ENCODE data around the gene PLEKHG1.

Gene PLEKHG1

DNA sequence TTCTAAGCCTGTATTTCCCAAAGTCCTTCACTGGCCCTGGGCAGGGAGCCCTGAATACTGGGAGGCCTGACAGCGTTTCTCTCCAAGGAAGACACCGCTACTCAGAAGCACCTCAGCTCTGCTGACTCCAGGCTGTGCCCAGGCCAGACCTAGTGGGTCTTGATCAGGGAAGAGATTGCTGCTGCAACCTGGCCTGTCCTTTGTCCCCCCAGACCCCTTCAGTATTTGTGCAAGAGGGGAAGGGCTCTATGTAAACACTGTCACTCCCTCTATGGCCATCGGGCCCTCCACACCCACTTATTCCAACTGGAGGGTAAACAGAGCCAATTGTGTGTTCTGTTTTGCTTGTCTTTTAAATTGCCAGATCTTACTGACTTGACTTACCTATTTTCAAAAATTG, 20.6 kb downstream of the PLEKHG1 start:
- no peak for DNase-seq (ENCODE audit: low spot score)

- DNase-seq (ENCODE audit: low spot score), result no peak
Measured at GRCh38 chr6:150620763-150621162, 21.1 kb downstream of the PLEKHG1 start.

- no peak for DNase-seq (ENCODE audit: low spot score)
Measured at GRCh38 chr6:150622476-150622875, 22.8 kb downstream of the PLEKHG1 start.

DNA sequence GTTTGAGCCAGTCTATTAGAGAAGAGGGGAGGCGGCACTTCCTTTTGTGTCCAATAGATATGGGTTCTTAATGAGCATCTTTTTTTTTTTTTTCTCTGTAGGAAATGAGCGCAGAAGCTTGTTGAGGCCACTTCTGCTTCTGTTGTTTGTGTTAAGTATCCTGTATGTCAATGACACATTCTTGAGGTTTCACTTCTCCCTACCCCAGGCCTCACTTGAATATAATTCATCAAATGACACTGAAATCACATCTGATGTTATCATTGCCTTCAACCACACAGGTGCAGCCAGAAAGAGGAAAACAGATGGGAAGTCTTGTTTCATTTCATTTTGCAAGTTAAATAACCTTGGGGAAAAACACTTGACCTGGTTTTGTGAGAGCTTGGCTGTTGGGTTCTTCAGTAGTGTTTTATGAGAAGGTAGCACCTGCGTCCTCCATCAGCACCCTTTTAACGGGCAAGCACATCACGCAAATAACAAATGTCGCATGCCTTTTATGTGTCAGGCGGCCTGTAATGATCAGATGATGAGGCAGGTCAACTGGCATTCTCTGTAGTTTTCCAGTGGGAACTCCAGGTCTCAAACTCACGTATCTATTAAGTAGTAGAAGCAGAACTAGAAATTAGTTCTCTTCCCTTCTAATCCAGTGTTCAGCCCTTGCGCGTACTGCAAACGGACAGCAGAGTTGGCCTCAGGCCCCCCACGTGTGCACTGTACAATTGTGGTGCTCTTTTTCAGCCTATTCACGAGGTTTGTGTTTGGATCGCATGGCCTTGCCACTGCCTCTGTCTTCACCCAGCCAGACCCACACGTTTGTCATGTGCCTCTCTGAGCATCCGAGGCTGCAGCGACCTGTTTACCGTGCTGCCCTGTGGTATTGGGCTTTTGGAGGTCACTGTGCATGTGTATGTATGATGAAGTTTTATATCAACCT, 23.5 kb downstream of the PLEKHG1 start:
- peak; percentile 83 for DNase-seq (ENCODE audit: low spot score)

DNA sequence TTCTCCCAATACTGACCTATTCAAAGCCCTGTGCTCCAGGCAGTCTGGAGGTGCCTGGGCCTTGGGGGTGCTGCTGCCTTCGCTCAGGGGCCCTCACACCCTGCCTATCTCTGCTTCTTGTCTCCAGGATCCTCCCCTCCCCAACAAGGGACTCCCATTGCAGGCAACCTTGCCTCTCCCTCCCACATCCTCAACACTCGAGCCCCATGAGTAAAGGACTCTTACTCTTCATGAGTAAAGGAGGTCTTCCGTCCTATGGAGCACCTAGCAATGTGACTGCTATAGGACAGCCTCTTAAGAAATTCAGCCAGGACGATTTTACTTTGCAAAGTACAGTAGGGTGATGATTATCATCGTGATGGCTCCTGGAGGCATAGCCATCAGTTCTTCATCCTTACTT, 24.5 kb downstream of the PLEKHG1 start:
- DNase-seq (ENCODE audit: low spot score), result no peak

- no peak for DNase-seq (ENCODE audit: low spot score)
Measured at GRCh38 chr6:150625927-150626326, 26.2 kb downstream of the PLEKHG1 start.

DNA sequence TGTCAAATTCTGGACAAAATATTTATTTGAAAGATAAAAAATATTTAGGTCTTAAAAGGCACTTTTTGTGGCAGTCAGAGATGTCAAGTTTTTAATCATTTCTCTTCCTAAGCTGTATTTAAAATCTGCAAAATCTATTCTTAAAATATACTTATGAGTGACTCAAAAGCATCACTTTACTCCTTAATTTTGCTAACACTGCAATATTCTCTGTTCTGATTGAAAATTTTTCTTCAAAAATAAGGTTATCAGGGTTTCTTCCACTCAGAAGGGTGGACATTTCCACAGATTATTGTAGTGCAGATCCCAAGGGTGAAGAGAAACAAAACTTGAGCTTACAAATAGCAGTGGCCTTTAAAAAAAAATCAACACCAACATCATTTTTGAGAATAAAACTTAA, 27.5 kb downstream of the PLEKHG1 start:
- no peak for DNase-seq (ENCODE audit: low spot score)

- no peak for DNase-seq (ENCODE audit: low spot score)
Measured at GRCh38 chr6:150627585-150628025, 27.9 kb downstream of the PLEKHG1 start.

GRCh38 chr6:150628908-150629307, 29.2 kb downstream of the PLEKHG1 start:
- no peak for DNase-seq (ENCODE audit: low spot score)

DNA sequence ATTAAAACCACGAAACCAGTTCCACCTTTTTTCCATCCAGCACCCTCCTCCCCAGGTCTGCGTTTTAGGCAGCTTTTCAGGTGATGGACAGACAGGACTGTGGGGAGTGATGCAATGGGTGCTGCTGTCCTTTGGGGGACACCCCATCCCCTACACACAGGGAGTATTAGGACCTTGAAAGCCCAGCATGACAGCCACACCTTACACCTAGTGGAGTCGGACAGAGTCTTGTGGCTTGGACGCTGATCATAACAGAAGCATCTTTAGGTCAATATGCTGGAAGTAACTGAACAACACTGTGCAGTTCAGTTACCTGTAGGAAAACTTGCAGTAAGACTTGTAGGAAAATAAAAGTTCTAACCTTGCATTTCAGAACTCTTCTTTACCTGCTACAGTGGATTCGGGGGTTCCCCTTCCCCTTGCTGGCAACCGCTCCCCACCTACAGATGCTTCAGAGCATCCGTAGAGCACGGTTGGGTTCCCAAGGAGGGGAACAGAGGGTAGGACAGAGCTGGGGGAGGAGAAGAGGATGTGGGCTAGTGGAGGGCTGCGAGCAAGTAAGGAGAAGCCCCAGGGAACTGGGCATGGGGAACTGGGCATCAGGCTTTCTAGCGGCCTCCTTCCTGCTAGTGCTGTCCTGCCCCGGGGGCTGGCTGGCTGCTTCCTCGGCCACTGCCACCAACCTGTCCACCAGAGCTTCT, 31.7 kb downstream of the PLEKHG1 start:
- peak; percentile 75 for DNase-seq (ENCODE audit: low spot score)

- DNase-seq (ENCODE audit: low spot score), result no peak
Measured at GRCh38 chr6:150631984-150632642, 32.4 kb downstream of the PLEKHG1 start.

DNA sequence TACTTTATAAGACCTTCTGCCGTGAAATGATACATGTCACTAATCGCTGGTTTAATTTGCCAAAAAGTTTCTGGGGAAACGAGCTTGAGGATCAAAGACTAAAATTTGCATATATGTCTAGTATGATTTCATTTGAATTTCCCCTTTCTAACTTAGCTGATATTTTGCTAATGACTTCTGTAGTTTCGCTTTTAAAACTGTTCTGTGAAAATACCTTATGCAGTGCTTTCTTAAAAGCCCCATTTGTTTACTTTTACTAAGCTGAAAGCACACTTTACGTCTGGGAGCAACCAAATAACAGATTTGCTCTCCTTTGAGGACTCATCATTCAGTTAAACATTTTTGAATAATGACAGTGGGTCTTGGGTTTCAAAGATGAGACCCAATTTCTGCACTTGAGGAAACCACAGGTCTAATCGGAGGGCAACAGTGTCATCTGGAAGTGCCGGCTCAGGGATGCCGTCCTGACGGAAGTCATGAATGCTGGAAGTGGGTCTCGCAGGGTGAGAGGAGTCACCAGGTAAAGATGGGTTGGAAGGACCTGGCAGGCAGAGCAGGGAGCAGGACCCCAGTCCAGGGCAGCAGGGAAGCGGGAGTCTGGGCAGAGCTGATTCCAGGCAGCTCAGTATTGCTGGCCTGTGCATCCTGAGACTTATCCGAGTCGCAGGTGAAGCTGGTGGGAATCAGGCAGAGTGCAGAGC, 33.2 kb downstream of the PLEKHG1 start:
- peak; percentile 68 for DNase-seq (ENCODE audit: low spot score)

DNA sequence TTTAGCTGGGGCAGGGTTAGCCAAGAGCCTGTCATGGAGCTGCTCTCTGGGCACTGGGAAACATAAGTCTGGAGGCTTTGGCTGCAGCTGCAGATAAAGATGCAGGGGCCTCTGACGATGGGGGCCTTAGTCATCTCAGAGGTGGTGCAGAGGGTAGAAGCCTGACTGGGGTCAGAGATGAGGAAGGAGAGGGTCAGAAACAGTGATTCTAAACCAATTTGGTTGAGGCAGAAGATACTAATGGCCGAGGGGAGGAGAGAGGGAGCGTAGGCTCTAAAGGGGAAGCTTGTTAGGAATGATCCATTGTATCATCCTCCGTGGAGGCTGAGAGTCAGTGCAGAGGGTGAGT, 33.8 kb downstream of the PLEKHG1 start:
- DNase-seq (ENCODE audit: low spot score), result peak; percentile 33

GRCh38 chr6:150634176-150634963, 34.7 kb downstream of the PLEKHG1 start:
- no peak for DNase-seq (ENCODE audit: low spot score)

- DNase-seq (ENCODE audit: low spot score), result no peak
Measured at GRCh38 chr6:150634964-150635292, 35.2 kb downstream of the PLEKHG1 start.

DNA sequence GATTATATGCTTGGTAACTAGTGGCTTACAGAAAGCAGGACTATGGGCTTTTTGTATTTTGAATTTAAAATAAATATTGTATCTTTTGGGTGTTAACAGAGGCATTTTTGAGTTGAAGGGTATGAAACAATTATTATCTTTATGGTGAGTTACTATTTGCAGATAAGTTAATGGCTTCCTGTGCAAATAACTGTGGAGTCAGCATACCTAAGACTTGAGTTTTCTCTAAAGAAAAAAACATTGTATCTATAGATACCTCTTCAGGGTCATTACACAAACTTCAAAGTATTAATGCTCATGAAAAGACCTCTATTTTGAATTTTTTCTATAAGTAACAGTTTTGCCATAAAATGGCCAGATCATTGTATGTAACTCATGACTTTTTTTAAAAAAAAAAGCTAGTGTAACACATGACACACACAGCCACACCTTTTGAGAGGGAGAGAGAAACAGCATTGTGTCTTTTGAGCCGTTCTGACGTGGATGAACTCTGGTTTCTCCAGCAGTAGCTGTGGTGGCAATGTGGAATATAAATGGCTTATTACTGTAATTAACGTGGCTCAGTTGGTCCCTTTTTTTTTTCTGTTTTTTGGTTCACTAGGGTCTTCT, 36.3 kb downstream of the PLEKHG1 start:
- no peak for DNase-seq (ENCODE audit: low spot score)

DNA sequence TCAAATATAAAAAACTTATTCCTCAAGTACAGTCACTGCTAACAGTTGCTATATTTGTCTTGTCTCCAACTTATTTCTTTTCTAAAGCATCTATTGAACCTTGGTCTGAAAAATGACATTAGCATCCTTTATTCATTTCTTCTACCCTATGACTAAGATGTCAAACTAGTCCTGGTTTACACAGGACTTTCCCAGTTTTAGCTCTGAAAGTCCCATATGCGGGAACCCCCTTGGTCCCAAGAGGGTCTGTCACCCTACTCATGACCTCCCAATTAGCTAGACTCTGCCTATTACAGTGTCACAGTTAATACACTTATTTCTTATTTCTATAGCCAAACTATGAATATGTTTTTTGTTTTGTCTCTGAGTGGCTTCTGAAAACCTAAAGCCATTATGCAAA, 37.1 kb downstream of the PLEKHG1 start:
- DNase-seq (ENCODE audit: low spot score), result no peak

DNA sequence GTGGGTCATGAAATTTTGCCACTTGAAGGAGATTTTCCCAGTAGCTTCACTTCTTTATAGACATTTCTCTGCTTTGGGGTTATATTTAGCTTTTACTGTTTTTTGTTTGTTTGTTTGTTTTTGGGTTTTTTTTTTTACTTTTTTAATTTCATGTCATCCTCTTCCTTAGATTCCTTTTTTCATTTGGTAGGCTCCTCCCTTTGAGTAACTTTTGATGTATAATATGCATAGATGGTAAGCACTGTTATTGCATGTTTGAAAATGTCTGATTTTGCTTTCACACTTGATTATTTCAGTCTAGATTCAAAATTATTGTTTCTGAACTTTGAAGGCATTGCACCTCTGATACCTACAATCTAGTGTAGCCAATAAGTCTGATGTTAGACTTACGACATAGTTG, 37.6 kb downstream of the PLEKHG1 start:
- DNase-seq (ENCODE audit: low spot score), result no peak

GRCh38 chr6:150638267-150638666, 38.6 kb downstream of the PLEKHG1 start:
- DNase-seq (ENCODE audit: low spot score), result no peak

DNA sequence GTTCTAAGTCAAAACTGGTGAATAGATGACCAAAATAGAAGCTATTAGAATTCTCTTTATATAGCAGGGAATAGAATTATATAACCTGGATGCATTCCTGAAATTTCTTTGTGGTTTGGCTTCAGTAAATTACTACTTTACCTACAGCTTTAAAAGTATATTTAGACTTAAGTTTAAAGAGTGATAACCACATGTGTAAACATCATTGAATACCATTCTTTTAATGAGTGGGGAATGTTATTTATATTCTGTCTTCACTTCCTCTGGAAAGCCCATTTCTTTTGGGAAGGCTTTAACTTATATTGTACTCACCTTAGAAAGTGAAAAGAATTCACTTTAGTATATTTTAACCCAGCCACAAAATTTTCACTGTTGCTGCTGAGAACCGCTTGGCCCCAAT, 39.1 kb downstream of the PLEKHG1 start:
- no peak for DNase-seq (ENCODE audit: low spot score)

GRCh38 chr6:150639823-150640331, 40.2 kb downstream of the PLEKHG1 start:
- DNase-seq (ENCODE audit: low spot score), result no peak

Data from germinal center (tissue), 1 donor.